ENCODE measurements around the gene PXK.

DNA sequence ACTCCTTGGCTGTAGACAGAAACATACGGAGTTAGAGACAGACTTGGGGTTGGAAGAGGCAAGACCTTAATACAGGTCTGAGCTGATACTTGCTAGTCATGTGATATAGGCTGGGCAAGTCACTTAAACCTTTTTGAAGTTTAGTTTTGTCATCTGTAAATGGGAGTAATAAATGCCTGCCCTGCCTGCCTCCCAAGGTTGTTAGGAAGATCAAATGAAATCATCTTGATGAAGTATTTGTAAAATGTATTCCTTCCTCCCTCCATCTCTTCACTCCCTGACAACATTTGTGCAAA lies 2.9 kb downstream of the PXK start:
- TF ChIP-seq, protein P1, sequence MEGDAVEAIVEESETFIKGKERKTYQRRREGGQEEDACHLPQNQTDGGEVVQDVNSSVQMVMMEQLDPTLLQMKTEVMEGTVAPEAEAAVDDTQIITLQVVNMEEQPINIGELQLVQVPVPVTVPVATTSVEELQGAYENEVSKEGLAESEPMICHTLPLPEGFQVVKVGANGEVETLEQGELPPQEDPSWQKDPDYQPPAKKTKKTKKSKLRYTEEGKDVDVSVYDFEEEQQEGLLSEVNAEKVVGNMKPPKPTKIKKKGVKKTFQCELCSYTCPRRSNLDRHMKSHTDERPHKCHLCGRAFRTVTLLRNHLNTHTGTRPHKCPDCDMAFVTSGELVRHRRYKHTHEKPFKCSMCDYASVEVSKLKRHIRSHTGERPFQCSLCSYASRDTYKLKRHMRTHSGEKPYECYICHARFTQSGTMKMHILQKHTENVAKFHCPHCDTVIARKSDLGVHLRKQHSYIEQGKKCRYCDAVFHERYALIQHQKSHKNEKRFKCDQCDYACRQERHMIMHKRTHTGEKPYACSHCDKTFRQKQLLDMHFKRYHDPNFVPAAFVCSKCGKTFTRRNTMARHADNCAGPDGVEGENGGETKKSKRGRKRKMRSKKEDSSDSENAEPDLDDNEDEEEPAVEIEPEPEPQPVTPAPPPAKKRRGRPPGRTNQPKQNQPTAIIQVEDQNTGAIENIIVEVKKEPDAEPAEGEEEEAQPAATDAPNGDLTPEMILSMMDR (IDR thresholded peaks at IDR 0.05) = no peak
- TF ChIP-seq EP300 (IDR thresholded peaks at IDR 0.05) (no peak), POLR2A (IDR thresholded peaks at IDR 0.05) (no peak), POLR2AphosphoS5 (IDR thresholded peaks at IDR 0.05) (no peak)
